CD4-positive, alpha-beta T cell treated with Interleukin-4 for 1 hour (primary cell): ENCODE data around the gene HTT.

Experiments
- DNase-seq, 2 donors: peaks; one replicate each; pipeline ENCODE4 v3.0.0-alpha.2; 2020 to 2022

HTT gene

DNA sequence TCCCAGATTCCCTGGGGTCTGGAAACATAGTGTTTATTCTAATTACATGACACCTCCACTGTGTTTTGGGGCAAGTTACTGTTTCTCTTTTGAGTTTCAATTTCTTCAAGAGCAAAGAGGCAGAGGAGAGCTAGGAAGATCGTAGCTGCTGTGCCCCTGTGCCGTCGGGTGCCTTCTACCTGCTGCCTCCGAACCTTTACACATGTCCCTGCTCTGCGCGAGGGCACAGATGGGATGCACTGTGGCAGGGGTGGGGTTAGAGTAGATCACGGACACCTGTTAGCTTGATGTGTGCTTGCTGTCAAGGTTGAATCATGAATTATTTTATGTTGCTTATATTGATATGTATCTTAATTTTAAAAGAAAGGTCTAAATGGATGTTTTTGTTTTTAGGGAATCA lies 103.4 kb downstream of the HTT start:
- no peak for DNase-seq

DNA sequence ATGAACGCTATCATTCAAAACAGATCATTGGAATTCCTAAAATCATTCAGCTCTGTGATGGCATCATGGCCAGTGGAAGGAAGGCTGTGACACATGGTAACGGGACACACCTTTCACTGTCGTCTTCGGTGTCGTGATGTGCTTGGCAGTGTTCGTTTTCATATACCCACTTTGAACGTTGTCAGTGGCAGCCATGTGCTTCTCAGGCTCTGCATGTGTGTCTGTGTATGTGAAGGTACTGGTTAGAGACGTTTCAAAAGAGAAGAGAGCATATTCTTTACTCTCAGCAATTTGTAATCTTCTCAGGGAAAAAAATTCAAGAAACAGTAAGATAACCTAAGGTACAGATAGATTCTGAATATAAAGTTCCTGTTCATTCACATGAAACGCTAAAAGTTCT lies 103.9 kb downstream of the HTT start:
- no peak for DNase-seq

DNA sequence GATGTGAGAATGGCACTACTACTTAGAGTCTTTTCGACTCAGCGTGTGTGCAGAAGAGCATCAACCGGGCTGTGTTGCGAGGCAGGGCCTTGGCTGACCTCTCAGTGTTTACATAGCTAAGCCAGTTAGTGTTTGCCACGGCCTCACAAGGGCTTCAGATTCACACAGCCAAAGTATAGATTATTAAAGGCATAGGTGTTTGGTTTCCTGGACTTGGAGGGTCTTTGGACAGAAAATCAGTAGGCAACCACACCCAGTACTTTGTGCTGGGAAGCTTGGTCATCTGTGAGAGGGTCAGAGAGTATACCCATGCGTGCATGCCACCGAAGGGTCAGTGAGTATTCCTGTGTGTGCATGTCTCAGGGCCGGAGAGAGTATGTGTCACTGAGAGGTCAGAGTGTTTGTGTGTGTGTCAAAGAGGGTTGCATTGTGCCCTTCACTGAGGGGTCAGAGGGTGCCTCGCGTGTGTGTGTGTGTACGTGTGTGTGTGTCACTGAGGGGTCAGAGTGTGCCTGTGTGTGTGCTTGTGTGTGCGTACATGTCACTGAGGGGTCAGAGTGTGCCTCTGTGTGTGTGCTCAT lies 104.7 kb downstream of the HTT start:
- no peak for DNase-seq

DNA sequence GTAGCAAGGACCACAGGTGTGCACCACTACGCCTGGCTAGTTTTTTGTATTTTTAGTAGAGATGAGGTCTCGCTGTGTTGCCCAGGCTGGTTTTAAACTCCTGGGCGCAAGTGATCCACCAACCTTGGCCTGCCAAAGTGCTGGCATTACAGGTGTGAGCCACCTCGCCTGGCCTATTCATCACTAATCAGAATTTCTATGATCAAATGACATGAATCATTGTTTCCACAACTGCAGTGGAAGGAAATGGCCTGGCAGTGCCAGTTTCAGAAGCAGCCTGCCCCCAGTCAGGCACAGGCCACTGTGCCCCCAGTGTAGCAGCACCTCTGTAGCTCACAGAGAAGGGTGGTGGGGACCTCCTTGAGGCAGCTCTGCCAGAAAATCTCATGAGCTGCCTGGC lies 108.5 kb downstream of the HTT start:
- no peak for DNase-seq

DNA sequence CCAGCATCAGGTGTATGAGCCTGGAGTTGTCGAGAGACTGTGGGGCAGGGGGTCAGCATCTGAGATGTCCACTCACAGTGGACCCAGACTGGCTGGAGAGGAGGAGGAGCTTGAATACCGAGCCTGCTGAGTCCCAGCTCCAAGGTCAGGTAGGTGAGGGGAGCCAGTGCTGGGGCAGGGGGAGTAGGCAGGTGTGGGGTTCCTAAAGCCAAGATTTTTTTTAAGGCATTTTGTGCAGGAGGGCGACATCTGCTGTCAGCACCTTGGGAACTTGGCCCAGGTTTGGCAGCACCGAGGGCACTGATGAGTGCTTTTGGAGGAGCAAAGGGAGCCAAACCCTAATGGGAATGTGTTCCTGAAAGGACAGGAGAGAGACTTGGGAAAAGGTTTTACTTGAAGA lies 110.2 kb downstream of the HTT start:
- no peak for DNase-seq

DNA sequence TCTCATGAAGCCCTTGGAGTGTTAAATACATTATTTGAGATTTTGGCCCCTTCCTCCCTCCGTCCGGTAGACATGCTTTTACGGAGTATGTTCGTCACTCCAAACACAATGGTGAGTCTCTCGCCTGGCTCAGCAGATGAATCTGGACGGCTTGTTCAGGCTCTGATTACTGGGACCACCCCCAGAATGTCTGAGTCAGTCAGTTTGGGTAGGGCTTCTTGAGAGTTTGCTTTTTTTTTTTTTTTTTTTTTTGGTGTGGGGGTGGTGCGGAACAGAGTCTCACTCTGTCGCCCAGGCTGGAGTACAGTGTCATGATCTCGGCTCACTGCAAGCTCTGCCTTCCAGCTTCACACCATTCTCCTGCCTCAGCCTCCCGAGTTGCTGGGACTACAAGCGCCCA lies 112.1 kb downstream of the HTT start:
- no peak for DNase-seq

DNA sequence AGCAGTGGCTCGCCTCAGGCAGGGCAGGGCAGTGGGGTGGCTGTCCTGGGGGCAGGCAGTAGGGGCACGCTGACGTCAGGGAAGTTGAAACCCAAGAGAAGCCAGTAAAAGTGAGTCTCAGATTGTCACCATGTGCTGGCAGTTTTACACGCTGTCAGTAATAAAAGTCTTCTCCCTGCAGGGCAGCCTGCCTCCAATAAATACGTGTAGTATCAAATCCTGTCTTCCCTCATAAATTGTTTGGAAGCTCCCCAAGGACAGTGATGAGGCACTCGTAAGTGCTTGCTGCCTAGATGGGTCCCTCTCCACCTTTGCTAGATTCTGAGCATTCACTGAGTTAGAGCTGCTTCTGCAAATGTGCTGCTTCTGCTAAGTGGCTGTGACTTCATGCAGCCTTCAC lies 113.6 kb downstream of the HTT start:
- DNase-seq: no peak

DNA sequence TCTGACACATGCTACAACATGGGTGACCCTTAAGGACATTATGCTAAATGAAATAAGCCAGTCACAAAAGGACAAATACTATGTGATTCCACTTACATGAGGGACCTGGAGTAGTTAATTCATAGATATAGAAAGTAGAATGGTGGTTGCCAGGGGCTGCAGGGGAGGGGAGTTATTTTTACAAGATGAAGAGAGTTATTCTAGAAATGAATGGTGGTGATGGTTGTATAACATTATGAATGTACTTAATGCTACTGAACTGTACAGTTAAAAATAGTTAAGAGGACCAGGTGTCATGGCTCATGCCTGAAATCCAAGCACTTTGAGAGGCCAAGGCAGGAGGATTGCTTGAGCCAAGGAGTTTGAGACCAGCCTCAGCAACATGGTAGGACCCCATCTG lies 115.0 kb downstream of the HTT start:
- DNase-seq: no peak

DNA sequence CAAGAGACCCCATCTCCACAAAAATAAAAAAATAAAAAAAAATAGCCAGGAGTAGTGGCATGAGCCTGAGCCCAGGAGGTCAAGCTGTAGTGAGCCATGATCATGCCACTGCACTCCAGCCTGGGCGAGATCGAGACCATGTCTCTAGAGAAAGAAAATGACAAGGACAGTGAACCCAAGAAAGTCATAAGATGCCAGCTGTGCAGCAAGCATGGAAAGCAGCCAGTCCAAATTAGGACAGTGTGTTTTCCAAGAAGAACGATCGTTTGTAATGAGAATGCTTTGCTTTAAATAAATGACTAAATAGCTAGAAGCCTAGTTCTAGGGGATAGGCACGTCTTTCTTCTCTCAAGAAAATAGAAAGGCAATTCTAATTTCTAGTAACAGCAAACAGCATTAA lies 116.1 kb downstream of the HTT start:
- DNase-seq: no peak

DNA sequence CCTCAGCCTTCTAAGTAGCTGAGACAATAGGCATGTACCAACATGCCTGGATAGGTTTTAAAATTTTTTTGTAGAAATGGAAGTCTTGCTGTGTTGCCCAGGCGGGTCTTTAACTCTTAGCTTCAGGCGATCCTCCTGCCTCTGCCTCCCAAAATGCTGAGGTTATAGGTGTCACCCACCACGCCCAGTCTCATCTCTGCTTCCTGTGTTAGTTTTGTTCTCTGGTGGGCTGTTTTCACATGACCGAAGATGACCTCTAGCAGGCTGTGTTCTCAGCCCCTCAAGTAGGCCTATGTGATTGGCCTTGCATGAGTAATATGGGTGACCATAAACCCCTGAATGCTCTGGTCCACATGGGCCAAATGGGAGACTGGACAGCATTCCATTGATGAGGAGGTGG lies 117.7 kb downstream of the HTT start:
- DNase-seq: peak; percentile 39 to 56

DNA sequence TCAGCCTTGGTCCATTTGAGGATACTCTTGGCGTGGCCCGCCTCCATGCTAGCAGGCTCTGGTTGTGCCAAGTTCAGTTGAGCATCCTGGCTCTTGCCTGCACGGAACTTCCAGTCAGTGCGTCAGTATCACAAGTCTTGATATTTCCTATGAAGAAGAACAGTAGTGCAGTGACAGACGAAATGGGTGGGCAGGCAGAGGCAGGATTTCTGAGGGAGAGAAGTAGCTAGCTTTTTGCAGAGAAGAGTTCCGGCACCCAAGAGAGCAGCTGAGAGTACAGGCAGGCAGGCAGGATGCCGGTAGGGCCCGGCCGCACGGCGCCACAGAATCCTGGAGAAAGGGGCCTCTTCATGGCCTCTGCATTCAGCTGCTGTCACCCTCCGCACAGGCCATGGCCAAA lies 118.3 kb downstream of the HTT start:
- DNase-seq: peak; percentile 29 to 34

DNA sequence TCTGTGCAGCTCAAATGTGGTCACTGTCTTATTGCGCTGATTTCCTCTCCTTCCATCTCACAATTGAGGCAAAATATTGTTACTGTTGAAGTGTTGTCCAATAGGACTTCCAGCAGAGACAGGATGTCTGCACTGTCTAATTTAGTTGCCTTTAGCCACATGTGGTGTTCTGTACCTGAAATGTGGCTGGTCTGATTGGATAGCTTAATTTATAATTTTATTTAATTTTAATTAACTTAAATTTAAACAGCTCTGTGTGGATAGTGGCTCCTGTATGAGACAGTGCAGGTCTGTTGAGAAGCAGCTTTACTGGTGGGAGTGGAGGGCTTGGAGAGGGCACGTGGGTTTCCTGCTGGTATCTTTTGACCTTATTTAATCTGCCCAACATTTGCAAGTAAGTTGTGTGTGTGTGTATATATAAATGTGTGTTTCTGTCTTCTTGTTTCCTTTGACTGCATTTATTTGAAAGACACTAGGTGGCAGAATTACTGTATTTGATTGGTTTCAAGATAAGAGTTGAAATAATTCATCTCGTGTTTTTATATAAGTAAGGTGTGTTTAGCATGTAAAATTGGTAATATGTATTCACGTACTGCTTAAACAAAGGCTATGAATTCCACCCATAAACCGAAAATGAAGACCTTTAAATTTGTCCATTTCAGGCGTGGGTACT lies 119.2 kb downstream of the HTT start:
- DNase-seq: peak in 1 of 2 donors; percentile 63

DNA sequence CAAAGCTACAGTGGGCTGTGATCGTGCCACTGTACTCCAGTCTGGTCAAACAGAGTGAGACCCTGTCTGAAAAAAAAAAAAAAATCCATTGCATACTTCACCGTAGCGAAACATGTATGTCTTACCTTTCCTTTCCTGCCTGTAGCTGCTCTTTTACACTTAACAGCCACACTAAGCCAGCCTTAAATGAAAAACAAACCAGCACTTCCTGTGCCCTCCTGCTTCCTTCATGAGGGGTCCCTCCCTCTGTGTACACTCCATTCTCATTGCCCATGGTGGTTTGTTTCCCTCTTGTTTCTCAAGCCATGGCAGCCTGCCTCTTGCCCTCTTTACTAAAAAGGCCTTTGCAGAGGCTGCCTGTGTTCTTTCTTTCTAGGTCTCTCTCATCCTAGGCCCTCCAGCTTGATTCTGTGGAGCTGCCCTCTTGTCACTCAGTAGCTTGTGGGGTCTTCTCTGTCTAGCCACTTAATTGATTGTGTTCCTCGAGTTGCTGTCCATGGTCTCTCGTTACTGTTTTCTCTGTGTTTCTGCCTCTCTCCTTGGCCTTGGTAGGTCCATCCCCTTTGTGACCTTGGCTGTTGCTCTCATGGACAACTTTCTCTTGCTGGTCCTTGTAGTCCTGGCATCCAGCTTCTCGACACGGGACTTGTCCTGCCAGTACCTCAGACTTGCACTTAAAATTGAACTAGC lies 122.3 kb downstream of the HTT start:
- DNase-seq: peak in 1 of 2 donors; percentile 27

DNA sequence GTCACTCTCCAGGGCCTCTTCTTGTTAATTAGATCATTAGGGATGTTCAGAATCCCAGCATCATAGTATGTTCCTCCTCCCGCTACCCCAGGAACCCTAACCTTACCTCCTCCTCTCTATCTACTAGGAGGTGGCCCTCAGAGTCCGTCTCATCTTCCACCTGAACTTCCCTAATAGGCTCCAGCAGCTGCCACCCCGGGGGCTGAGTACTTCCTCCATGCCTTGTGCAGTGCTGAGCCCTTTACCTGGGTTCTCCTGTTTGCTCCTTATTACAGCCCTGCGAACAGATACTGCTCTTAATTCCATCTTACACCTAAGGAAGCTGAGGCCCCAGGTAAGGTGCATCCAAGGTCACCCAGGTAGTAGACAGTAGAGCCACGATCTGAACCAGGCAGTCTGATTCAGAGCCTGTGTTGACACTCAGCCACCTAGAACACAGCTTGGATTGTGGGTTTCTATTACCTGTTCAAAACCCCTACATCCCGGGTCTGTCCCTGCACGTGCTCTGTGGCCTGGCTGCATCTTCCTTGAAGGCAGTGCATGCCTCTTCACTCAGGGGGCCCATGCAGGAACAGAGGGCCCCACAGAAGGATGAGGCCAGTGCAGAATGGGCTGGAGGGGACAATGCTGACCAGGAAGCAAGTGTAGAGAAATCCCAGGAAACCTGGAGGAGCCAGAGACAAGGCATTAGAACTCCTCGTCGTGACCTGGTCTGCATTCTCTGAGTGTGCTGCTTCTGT lies 123.1 kb downstream of the HTT start:
- no peak for DNase-seq

DNA sequence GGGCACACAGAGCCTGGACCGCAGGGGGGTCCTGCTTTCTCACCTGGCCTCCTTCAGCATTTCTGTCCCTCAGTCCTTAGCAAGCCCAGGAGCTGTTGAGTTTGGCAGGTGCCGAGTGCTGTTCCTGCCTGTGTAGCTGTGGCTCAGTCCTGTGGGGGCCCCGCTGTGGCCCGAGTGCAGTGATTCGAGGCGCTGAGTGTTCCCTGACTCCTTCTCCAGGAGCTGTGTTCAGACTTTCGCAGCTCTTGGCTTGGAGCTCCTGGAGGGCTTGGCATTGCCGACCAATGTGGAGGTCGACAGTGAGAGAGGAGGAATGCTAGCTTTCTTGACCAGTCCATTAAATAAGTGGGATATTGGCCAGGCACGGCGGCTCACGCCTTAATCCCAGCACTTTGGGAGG lies 124.4 kb downstream of the HTT start:
- no peak for DNase-seq

DNA sequence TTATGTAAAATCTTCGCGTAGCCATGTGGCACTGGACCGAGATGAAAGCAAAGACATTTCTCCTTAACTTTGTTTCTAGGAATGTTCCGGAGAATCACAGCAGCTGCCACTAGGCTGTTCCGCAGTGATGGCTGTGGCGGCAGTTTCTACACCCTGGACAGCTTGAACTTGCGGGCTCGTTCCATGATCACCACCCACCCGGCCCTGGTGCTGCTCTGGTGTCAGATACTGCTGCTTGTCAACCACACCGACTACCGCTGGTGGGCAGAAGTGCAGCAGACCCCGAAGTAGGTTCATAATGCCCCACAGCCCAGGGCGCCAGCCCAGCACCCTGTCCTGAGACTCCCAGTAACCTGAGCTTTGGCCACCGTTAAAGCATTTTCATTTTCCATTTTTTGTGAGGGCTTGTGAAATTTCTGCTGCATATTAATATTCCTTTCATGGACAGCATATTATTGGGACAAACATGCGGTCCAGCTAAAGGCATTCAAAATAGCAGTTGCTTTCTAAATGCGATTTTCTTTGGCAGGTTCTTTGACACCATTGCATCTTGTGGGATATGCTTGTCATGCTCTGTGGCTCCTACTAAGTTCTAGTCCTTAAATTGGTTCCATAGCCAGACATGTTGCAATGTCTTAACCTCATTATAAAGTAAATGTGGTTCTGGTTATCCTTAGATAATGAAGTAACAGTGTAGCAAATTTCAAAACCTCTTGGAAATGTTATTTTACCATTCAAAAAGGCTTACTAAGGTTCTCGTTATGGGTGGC lies 125.4 kb downstream of the HTT start:
- no peak for DNase-seq

DNA sequence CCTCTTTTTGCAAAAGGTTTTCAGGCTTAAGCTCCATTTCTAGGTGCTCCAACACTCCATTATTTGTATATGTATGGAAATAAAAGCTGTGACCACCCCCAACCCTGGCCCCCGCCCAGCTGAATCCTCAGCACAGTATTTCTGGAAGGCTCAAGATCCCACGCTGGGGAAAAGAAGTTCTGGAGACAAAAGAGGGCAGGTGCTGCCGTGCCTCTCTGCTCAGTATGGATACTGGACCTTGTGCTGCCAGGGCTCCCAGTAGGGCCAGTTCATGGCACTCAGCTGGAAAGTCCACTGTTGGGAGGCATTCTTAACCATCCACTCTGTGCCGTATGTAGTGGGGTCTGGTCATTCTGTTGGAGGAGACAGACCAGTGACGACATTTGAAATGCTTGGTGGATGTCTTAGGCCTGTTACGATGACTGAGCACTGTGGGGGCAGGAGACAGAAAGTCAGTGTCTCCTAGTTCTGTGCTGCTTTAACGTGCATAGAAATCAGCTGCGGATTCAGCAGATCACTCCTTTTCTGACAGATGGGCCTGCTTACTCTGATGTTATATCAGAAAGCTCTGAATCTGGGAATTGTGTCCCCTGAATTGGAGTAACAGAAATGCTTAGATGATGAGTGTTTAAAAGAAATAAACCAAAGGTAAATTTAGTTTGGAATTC lies 126.1 kb downstream of the HTT start:
- no peak for DNase-seq

DNA sequence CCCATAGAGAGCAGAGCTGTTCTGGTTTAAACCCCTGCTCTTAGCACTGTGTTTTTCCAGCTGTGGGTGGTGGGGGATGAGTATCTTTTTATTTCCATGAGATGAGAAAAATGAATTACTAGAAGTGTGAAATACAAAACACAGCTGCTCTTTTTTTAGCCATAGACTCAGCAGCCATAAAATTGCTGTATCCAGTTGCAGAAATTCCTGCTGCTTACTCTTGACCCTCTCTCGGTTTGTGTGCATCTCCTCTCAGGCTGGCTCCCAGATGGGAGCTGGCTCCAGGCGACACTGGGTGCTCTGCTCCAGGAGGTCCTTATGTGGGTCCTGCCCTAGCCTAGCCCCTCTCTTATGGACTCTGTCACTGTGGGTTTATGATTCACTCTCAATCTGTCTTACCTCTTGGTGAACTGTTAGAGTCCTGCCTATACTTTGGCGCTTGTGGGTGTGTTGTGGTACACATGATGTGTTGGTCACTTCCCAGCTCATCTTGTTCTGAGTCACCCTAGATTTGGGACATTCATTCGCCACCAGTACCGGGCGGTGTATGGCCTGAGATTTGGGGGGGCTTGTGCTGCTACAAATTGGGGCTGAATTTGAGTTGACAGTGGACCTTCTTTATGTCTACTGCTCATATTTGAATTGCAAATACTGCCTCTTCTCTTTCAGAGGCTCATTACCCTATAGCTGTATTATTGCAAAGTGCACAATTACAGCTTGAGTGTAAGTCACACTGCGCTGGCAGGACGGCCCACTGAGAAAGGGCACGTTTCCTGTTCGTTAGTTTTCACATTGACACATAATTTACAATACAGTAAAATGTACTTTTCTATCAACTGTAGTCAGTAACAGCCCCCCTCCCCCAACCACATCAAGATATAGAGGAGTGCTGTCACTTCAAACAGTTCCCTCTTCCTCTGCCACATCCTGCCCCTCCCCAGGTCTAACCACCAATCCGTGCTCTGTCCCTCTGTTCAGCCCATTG lies 127.5 kb downstream of the HTT start:
- DNase-seq: peak; percentile 72 to 83

DNA sequence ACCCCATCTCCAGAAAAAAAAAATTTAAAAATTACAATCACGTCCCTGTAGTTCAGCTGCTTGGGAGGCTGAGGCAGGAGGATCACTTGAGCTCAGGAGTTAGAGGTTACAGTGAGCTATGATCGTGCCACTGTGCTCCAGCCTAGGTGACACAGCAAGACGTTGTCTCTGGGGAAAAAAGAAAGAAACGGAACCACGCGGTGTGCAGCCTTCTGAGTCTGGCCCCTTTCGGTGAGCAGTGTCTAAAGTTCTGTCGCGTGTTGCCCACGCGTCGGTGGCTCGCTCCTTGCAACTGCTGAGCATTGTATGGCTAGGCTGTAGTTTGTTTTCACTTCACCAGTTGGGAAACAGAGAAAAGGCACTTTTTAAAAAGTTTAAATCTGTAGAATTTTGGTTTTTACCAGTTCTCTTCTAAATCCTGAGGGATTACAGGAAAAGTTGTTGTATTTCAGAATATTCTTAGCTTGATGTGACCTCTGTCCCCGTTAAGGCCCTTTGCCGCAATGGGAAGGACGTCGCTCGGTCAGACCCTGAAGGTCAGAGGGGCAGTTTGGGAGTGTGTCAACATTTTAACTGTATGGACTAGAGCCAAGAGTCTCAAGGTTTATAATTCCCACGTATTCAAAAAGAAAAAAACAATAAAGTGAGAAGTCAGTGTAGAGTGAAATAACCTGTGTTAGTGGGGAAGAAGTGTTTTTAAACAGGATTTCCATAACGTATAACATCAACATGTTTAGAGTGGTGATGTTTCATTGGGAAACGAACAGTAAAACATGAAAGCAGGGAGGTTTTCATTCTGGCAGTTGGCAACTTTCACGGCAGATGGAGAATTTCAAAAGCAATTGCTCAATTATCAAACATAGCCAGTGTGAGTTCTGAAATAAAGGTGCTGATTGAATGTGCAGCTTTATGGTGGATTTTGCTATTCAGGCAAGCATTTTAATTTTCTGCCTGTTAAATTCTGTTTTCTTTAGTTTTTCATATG lies 128.6 kb downstream of the HTT start:
- DNase-seq: peak in 1 of 2 donors; percentile 36

DNA sequence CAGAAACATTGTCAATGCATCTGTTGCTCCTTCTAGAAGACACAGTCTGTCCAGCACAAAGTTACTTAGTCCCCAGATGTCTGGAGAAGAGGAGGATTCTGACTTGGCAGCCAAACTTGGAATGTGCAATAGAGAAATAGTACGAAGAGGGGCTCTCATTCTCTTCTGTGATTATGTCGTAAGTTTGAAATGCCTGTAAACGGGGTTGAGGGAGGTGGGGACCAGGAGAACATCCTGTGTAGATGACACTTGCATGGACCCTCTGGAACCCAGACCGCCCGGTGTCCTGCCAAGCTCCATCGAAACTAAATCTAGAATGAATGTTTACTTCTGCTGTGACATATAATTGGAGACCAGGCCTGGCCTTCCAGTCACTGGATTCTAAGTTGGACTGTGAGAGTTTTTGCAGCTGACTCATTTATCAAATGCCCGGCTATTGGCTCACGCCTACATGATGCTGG lies 129.5 kb downstream of the HTT start:
- no peak for DNase-seq
